Right atrium auricular region (tissue), 2 donors: ENCODE measurements around the gene IL12RB2. TPM values are rescaled to one million over a fixed set of nuclear protein-coding genes. Genes with fewer than 3 reads are reported as not detected.
A peak's percentile ranks its signal among the peaks of the same experiment; 100 is the strongest.

Source experiments
- DNase-seq: peaks from one replicate; pipeline ENCODE4 v3.0.0-alpha.2; 2019; ENCODE audit warnings: low spot score
- H3K27ac ChIP-seq, 2 donors: fragments of 200-600 bp; sonication (generic); 1 replicate in 1 of 2; 2 replicates in 1 of 2; pipeline ENCODE4 v1.5.1; 2016 to 2019
- H3K27me3 ChIP-seq, 2 donors: fragments of 200-600 bp; sonication (generic); one replicate each; pipeline versions ENCODE4 v1.5.1 to v1.6.0; 2017 to 2019
- H3K36me3 ChIP-seq: fragments of 200-600 bp; sonication (generic); one replicate; pipeline ENCODE4 v1.5.1; 2016
- H3K4me1 ChIP-seq, 2 donors: fragments of 200-600 bp; sonication (generic); one replicate each; pipeline versions ENCODE4 v1.5.1 to v1.6.0; 2017 to 2019
- H3K4me3 ChIP-seq, 2 donors: fragments of 200-600 bp; sonication (generic); 1 replicate in 1 of 2; 2 replicates in 1 of 2; pipeline ENCODE4 v1.5.1; 2017 to 2019; ENCODE audit warnings: mild to moderate bottlenecking in 1 of 2, moderate library complexity in 1 of 2
- H3K9me3 ChIP-seq, 2 donors: fragments of 200-600 bp; sonication (generic); one replicate each; pipeline ENCODE4 v1.5.1; 2019
- total RNA-seq, 2 donors: library from RNA; depleted of rRNA; stranded (reverse); fragments of >200 nt; gene quantifications; one replicate each; pipeline ENCODE4 v1.1.0, GENCODE V29; 2016
- TF ChIP-seq, protein P1 (sequence below), 2 donors: fragments of 200-600 bp; sonication (generic); IDR thresholded peaks; one replicate each; pipeline ENCODE4 v1.5.1; 2019; ENCODE audit warnings: antibody characterized with exemption in 2 of 2

The IL12RB2 gene
- under 1 TPM; 0.43 to 0.44 TPM for total RNA-seq

DNA sequence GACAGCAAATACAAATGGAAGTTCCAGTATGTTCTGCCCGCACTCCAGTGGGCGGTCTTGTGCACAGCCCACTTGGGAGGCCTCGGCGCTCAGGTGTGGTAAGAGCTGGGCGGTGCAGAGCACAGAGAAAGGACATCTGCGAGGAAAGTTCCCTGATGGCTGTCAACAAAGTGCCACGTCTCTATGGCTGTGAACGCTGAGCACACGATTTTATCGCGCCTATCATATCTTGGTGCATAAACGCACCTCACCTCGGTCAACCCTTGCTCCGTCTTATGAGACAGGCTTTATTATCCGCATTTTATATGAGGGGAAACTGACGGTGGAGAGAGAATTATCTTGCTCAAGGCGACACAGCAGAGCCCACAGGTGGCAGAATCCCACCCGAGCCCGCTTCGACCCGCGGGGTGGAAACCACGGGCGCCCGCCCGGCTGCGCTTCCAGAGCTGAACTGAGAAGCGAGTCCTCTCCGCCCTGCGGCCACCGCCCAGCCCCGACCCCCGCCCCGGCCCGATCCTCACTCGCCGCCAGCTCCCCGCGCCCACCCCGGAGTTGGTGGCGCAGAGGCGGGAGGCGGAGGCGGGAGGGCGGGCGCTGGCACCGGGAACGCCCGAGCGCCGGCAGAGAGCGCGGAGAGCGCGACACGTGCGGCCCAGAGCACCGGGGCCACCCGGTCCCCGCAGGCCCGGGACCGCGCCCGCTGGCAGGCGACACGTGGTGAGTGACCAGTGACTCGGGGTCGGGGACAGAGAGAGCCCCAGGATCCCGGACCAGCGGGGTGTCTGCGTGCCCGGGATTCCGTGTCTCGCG is at the start of gene IL12RB2:
TSS of gene IL12RB2 (plus strand) at position 623 of the 810 bp plus-strand sequence. CDS start 12,496 bp downstream, outside the sequence.
- H3K27ac ChIP-seq, result no peak within 1 kb of the TSS
- peaks cover 0 to 4% of the 10 kb centered on the region in 2 donors for H3K27me3 ChIP-seq
- TF ChIP-seq, protein P1, sequence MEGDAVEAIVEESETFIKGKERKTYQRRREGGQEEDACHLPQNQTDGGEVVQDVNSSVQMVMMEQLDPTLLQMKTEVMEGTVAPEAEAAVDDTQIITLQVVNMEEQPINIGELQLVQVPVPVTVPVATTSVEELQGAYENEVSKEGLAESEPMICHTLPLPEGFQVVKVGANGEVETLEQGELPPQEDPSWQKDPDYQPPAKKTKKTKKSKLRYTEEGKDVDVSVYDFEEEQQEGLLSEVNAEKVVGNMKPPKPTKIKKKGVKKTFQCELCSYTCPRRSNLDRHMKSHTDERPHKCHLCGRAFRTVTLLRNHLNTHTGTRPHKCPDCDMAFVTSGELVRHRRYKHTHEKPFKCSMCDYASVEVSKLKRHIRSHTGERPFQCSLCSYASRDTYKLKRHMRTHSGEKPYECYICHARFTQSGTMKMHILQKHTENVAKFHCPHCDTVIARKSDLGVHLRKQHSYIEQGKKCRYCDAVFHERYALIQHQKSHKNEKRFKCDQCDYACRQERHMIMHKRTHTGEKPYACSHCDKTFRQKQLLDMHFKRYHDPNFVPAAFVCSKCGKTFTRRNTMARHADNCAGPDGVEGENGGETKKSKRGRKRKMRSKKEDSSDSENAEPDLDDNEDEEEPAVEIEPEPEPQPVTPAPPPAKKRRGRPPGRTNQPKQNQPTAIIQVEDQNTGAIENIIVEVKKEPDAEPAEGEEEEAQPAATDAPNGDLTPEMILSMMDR (IDR thresholded peaks at IDR 0.05), result no peak
- H3K36me3 ChIP-seq, result no peaks in the 10 kb centered on the region
- peak within 1 kb of the TSS; percentile 20 to 48 for H3K4me3 ChIP-seq
- DNase-seq, result no peak
- H3K4me1 ChIP-seq, result peaks cover 0 to 10% of the 10 kb centered on the region in 2 donors
- no peaks in the 10 kb centered on the region for H3K9me3 ChIP-seq

DNA sequence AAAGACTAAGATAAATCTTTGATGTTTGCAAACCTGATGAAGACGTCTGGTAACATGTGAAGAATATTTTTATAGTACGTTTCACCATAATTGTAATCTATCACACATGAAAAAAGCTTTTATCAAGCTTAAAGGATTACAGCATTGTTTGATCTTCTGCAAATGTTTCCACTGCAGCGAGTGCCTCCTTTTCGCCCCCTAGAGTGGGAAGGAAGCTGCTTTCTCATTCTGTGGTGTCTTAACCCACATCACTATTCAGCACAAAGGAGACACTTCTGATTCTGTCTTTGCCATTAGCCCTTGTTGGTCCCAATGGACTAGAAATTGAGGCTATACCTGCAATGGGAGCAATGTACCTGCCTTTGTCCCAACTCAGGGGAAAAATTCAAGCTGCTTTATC is 46.0 kb upstream of the IL12RB2 start:
- TF ChIP-seq, protein P1 (IDR thresholded peaks at IDR 0.05), result no peak
- no peaks in the 10 kb centered on the region for H3K4me1 ChIP-seq

DNA sequence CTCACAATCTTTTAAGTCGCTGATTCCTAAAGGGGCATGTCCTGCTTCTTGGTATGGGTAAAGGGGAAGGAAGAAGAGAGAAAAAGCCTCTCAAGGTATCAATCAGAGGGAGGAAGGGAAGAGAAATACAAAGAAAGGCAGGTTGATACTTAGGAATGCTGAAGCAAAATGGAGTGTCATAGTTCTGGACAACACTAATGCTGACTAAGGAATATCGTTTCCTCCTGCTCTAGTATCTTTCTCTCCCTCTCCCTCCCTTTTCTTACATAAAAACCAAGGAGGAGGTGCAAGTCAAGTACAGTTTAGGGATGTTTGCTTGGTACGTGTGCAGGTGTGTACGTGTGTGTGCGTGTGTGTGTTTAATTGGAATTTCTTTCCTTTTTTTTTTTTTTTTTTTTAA is 44.9 kb upstream of the IL12RB2 start:
- H3K27ac ChIP-seq, result no peak overlapping the region
- no peak for DNase-seq
- H3K4me1 ChIP-seq, result no peaks in the 10 kb centered on the region
- H3K9me3 ChIP-seq, result no peaks in the 10 kb centered on the region
- no peak overlapping the region for H3K4me3 ChIP-seq
- TF ChIP-seq, protein P1 (IDR thresholded peaks at IDR 0.05), result no peak
- H3K27me3 ChIP-seq, result no peaks in the 10 kb centered on the region
- no peaks in the 10 kb centered on the region for H3K36me3 ChIP-seq

More for the DNA sequence above, 46.0 kb upstream of the IL12RB2 start:
- H3K9me3 ChIP-seq, result no peaks in the 10 kb centered on the region
- H3K4me3 ChIP-seq, result no peak overlapping the region
- no peak overlapping the region for H3K27ac ChIP-seq
- no peak for DNase-seq
- H3K27me3 ChIP-seq, result no peaks in the 10 kb centered on the region
- H3K36me3 ChIP-seq, result no peaks in the 10 kb centered on the region

- DNase-seq, result no peak
- Histone ChIP-seq H3K27me3 (no peaks in the 10 kb centered on the region), H3K27ac (no peak overlapping the region), H3K4me3 (no peak overlapping the region), H3K4me1 (no peaks in the 10 kb centered on the region), H3K36me3 (no peaks in the 10 kb centered on the region), H3K9me3 (no peaks in the 10 kb centered on the region)
- TF ChIP-seq, protein P1 (IDR thresholded peaks at IDR 0.05), result no peak
Observed at GRCh38 chr1:67264152-67264551, 43.5 kb upstream of the IL12RB2 start.

DNA sequence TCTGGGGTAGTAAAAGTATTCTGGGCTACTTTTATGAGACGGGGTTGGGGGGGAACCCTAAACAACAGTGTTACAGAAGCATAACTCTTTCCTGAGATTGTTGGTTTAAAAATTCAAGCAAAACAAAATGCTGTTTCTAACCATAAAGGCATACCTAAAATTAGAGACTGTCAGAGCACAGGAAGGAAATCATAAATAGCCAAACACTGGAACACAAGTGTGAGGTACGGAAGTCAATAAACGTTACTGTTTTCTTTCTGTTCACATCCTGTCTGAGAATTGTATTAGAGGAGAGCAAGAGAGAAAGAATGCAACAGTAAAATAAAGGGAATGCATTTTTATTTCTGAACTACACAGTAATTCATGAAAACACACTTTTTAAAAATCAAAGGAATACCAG is 42.8 kb upstream of the IL12RB2 start:
- Histone ChIP-seq H3K27me3 (no peaks in the 10 kb centered on the region), H3K4me1 (no peaks in the 10 kb centered on the region), H3K36me3 (no peaks in the 10 kb centered on the region), H3K4me3 (no peak overlapping the region), H3K27ac (no peak overlapping the region), H3K9me3 (no peaks in the 10 kb centered on the region)
- no peak for DNase-seq
- TF ChIP-seq, protein P1 (IDR thresholded peaks at IDR 0.05), result no peak
